ENCODE data around the gene MRGPRF. TPM values are rescaled to one million over a fixed set of nuclear protein-coding genes. Genes with fewer than 3 reads are reported as not detected.

The MRGPRF gene
- total RNA-seq, 1 donor from 2014 or later, result 1.2 TPM

DNA sequence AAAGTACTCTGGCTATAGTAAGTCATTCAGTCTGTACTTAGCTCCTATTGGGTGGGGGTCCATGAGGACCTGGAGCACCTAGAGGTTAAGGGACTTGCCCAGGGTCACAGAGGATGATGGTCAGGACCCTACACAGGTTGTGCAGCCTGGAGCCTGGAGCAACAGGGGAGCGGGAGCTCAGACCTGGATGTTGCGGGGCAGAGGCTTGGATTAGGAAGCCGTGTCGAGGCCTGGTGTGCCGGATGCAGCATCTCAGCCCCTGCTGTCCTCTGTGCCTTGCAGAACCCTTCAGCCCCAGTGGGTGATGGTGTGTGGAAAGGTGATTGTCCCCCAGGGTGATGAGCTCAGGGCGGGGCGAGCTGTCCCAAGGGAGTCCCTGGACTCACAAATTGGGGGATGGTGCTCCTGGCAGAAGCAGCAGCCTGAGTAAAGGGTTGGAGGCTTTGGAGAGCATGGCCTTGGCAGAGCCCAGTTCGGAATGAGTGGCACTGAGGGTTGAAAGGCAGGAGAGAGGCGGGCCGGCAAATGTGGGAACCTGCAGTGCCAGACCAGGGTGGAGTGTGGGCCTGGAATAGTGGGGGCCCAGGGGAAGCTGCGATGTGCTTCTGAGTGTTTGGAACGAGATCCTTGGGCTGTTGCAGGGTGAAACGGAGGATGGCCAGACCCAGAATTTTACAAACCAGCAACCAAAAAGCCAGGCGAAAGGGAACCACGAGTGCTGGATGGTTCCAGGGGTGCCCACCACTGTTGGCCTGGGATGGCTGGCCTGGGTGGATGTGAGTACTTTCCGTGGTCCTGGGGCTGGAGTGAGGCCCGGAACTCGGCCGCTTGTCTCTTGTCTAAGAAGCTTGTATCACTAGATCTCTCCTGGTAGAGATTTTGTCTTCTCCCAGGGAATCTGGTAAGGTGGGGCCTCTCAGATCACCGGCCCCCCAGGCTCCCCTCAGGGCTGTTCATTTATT lies 38.6 kb upstream of the MRGPRF start:
- DNase-seq (ENCODE audit: low spot score in 2 of 2), result no peak
- no peak for FAIRE-seq

- peak in 1 of 2 donors; percentile 46 for DNase-seq (ENCODE audit: low spot score in 2 of 2)
- FAIRE-seq, result no peak
Observed at GRCh38 chr11:69050592-69051380, 37.7 kb upstream of the MRGPRF start.

DNA sequence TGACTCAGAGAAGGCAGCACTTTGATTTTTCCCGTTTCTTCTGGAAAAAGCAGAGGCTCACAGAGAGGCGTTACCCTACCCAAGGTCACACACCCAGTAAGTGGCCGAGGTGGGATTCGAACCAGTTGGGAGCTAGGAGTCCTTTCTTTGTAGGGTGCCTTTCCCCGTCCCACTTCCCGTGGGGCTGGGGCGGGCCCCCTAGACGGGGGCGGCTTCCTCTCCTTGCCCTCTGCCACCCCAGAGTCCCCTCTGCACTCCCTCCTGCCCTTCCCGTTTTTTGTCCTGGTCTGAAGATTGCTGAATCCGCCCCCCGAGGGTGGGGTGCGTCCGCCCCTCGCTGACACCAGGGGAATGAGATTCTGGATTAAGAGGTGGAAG lies 36.4 kb upstream of the MRGPRF start:
- DNase-seq (ENCODE audit: low spot score in 2 of 2) (peak in 1 of 2 donors; percentile 37), FAIRE-seq (no peak)

DNA sequence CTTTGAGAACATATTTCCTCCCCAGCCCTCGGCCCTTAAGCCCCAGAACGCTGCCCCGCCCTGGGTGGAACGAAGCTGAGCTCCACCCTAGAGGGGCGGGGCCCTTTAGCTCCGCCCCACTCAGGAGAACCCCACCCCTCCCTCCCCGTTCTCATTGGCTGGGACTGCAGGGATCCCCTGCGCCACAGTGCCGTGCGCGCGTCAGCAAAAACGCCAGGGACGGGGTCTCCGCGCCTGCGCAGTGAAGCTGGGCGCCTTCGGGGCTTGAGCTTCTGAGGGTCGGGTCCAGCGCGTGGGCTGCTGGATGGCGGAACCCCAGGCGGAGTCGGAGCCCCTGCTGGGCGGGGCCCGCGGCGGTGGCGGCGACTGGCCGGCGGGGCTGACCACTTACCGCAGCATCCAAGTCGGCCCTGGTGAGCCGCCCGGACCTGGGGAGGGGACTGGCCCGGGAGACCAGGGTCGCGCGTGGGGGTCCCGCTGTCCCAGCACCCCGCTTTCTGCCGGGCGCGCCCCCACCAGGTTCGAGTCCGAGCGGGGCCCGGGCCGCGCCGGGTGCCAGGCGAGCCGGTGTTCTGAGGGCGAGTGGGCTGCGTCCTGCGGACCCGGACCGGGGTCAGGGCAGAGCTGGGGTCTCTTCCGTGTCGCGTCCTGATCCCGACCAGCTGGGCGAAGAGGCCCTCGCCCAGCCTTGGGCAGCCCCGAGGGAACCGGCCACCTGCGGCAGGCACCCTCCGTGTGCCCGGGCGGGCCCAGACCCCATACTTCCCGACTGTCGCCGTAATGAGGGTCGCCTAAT lies 35.8 kb upstream of the MRGPRF start, which contains the start of gene TPCN2:
Gene TPCN2 (plus strand): TSS at position 239 of the 796 bp plus-strand sequence. CDS start 66 bp downstream, at position 305.
- FAIRE-seq, result no peak
- DNase-seq (ENCODE audit: low spot score in 2 of 2), result peak; percentile 96 to 99

DNA sequence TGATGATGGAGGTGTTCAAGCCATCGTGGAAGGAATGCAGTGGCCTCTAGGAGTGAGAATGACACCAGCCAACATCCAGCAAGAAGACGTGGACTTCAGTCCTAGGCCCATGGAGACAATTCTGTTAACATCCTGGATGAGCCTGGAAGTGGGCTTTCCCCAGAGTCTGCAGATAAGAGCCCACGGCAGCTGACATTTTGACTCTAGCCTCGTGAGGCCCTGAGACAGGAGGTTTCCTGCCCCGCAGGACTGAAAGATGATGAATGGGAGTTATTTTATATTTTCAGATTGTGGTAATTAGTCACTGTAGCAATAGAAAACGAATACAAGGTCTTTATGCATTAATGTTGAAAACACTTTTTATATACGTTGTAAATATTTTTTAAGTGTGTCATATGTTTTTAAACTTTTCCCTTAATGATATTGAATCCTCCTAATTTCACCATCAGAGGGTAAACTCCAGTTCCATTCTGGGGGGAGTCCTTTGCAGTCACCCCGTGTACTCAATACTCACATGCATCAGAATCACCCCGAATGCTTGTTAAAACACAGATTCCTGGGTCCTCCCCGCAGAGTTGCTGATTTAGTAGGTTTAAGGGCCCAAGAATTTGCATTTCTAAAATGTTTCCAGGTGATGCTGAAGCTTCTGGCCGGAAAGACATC lies 35.1 kb upstream of the MRGPRF start:
- no peak for FAIRE-seq

GRCh38 chr11:69044111-69045013 lies 31.3 kb upstream of the MRGPRF start:
- no peak for FAIRE-seq
- DNase-seq (ENCODE audit: low spot score in 2 of 2), result peak in 1 of 2 donors; percentile 37

More for the DNA sequence above, 35.1 kb upstream of the MRGPRF start:
- no peak for DNase-seq (ENCODE audit: low spot score in 2 of 2)

GRCh38 chr11:69041516-69041915 lies 28.5 kb upstream of the MRGPRF start:
- no peak for FAIRE-seq
- no peak for DNase-seq (ENCODE audit: low spot score in 2 of 2)

GRCh38 chr11:69040581-69041260 lies 27.7 kb upstream of the MRGPRF start:
- no peak for DNase-seq (ENCODE audit: low spot score in 2 of 2)
- FAIRE-seq, result no peak

- FAIRE-seq, result no peak
- DNase-seq (ENCODE audit: low spot score in 2 of 2), result no peak
Observed at GRCh38 chr11:69040051-69040450, 27.0 kb upstream of the MRGPRF start.

DNA sequence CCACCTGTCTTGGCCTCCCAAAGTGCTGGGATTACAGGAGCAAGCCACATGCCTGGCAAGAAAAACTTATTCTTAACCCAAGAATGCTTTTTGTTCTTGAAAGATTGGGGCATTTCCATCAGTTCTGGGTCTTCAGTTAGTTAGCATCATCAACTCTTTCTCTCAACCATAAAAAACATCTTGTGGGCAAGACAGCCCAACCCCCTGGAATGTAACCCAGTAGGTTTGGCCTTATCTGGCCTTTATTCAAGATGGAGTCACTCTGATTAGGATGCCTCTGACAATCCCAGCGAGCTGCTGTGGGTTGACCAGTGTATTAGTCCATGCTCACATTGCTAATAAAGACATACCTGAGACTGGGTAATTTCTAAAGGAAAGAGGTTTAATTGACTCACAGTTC lies 26.5 kb upstream of the MRGPRF start:
- DNase-seq (ENCODE audit: low spot score in 2 of 2) (no peak), FAIRE-seq (no peak)

- DNase-seq (ENCODE audit: low spot score in 2 of 2), result no peak
Observed at GRCh38 chr11:69037544-69037943, 24.5 kb upstream of the MRGPRF start.

DNA sequence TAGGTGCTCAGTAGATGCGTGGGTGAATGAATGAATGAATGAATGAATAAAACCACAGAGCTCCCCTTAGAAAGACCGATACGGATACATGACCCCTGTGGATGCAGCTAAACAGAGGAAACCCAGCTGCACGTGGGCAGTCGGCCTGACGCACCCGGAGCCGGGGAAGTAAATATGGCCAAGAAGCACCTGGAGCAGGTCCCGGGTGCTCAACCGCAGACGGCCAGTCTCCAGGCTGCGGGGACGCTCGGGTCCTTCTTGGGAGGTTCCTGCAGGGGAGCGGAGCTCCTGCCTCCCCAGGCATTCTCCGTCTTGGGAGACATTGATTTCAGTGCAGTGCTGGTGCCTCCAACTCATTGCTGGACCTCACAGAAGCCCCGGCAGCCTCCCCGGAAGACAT lies 24.0 kb upstream of the MRGPRF start:
- FAIRE-seq, result no peak

More at GRCh38 chr11:69037544-69037943, 24.5 kb upstream of the MRGPRF start:
- no peak for FAIRE-seq

DNA sequence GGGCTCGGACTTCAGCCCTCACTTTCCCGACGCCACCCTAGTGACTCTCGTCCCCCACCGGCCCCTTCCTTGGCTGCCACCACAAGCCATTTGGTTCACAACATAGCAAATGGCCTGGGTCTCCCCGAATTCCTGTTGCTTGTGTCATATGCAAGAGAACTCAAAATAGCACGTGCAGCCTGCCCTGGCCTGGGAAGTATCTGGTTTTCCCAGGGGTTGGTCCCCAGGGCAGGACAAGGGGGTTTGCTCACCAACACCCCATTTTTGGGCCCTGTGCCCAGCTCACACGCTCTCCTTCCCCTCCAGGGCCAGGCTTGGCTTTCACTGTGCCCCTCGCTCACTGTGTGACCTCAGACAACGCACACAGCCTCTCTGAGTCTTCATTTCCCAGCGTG lies 22.9 kb upstream of the MRGPRF start:
- no peak for FAIRE-seq
- no peak for DNase-seq (ENCODE audit: low spot score in 2 of 2)

More for the DNA sequence above, 24.0 kb upstream of the MRGPRF start:
- no peak for DNase-seq (ENCODE audit: low spot score in 2 of 2)

GRCh38 chr11:69035150-69035945 lies 22.3 kb upstream of the MRGPRF start:
- no peak for FAIRE-seq

GRCh38 chr11:69034123-69034867 lies 21.2 kb upstream of the MRGPRF start:
- no peak for FAIRE-seq

More at GRCh38 chr11:69035150-69035945, 22.3 kb upstream of the MRGPRF start:
- DNase-seq (ENCODE audit: low spot score in 2 of 2), result no peak

DNA sequence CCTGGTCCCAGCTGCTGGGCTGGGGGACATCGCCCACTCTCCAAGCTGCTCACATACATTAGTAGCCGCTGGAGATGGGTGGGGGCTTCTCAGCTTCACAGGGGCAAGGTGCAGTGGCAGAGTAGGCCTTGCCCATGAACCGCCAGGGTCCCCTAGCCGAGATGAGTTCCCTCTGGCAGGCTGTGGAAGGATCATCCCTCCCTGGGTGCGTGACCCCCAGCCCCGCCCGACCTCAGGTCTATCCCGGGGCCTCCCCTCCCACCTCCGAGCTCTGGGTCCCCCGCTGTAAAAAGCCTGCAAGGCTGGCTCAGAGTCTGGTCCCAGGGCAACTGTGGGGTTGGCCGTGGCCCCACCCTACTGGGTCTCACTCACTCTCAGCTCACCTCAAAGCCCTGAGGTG lies 20.4 kb upstream of the MRGPRF start:
- FAIRE-seq, result no peak
- no peak for DNase-seq (ENCODE audit: low spot score in 2 of 2)

More at GRCh38 chr11:69034123-69034867, 21.2 kb upstream of the MRGPRF start:
- no peak for DNase-seq (ENCODE audit: low spot score in 2 of 2)

DNA sequence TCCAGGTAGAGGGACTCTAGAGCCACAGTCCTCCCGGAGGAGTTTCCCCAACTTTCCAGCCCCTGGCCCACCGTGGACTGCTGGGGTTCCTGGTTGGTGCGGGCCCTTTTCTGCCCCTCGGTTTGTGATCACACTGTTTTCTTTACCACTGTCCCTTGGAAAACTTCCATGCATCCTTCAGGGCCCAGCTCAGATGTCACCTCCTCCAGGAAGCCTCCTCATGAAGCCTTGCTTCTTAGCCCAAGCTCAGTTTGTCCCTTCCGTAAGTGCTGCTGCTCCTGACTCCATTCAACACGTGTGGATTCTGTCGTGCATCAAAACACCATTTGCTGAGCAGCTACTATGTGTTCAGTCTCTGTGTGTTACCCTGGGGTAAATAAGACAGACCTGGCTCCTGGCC lies 19.8 kb upstream of the MRGPRF start:
- no peak for DNase-seq (ENCODE audit: low spot score in 2 of 2)

More for the DNA sequence above, 19.8 kb upstream of the MRGPRF start:
- no peak for FAIRE-seq
